NT2/D1 (cell line): ENCODE measurements around the gene OPRD1.

Source experiments
- SUZ12 ChIP-seq: IDR thresholded peaks from 2 replicates; pipeline ENCODE4 v1.6.1; 2011; ENCODE audit not compliant: insufficient read length, insufficient read depth; ENCODE audit errors: extremely low read depth
- YY1 ChIP-seq: IDR thresholded peaks from 2 replicates; pipeline ENCODE4 v1.6.1; 2011; ENCODE audit not compliant: insufficient read length, insufficient read depth
- ZNF274 ChIP-seq: IDR thresholded peaks from 2 replicates; pipeline ENCODE4 v1.6.1; 2011; ENCODE audit warnings: mild to moderate bottlenecking, low read depth, low read length

DNA sequence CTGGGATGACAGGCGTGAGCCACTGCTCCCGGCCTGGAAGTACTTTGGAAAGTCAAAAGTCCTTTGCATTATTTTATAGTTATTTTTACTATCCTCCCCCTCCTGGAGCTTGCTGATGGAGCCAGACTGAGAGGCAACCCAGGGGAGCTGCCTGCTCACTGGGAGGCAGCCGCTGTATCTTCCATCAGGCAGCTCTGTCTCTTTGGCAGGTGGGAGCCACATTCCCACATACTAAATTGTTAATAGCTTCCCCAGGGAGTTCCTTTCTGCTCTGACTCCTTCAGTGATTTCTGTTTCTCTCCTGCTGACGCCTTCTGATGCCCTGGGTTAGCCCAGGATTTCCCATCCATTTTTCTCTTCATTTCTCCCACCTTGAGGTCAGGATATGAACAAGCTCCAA, 4.9 kb upstream of the OPRD1 start:
- TF ChIP-seq YY1: no peak
- TF ChIP-seq ZNF274: no peak
- no peak for TF ChIP-seq SUZ12
